Neural cell (in vitro differentiated cells): ENCODE measurements around the gene LMO2. TPM values are rescaled to one million over a fixed set of nuclear protein-coding genes. Genes with fewer than 3 reads are reported as not detected.

ENCODE experiments used
- H2AFZ ChIP-seq: fragments of 200-600, 300-800 bp; sonication (generic), shearing (Covaris generic); 2 replicates; pipeline ENCODE4 v1.6.0; 2014; ENCODE audit warnings: low read depth, mild to moderate bottlenecking, antibody characterized with exemption, low read length, moderate library complexity
- H3F3A ChIP-seq: fragments of 200-600 bp; shearing (Covaris generic); 2 replicates; pipeline ENCODE4 v1.6.1; 2016; ENCODE audit warnings: mild to moderate bottlenecking, moderate library complexity, mixed read lengths, antibody characterized with exemption, low read length; ENCODE audit not compliant: insufficient read depth, poor library complexity, severe bottlenecking
- H3K27ac ChIP-seq: fragments of 200-600, 300-800 bp; sonication (generic), shearing (Covaris generic); 2 replicates; pipeline ENCODE4 v1.5.1; 2014; ENCODE audit warnings: mild to moderate bottlenecking, low read length, moderate library complexity
- H3K27me3 ChIP-seq: fragments of 300-800, 200-600 bp; sonication (generic), shearing (Covaris generic); 2 replicates; pipeline ENCODE4 v1.6.0; 2014; ENCODE audit warnings: mild to moderate bottlenecking, low read depth, low read length, moderate library complexity; ENCODE audit not compliant: insufficient read depth
- H3K36me3 ChIP-seq: fragments of 300-800, 200-600 bp; sonication (generic), shearing (Covaris generic); 2 replicates; pipeline ENCODE4 v1.5.1; 2014; ENCODE audit warnings: mild to moderate bottlenecking, antibody characterized with exemption, low read length, moderate library complexity; ENCODE audit not compliant: insufficient read depth
- H3K4me2 ChIP-seq: fragments of 300-800, 200-600 bp; sonication (generic), shearing (Covaris generic); 2 replicates; pipeline ENCODE4 v1.6.0; 2014; ENCODE audit warnings: mild to moderate bottlenecking, low read length
- H3K4me3 ChIP-seq: fragments of 300-800, 200-600 bp; sonication (generic), shearing (Covaris generic); 2 replicates; pipeline ENCODE4 v1.5.1; 2014; ENCODE audit warnings: mild to moderate bottlenecking, low read length, moderate library complexity
- H3K79me2 ChIP-seq: fragments of 200-600 bp; shearing (Covaris generic); replicated peaks from 2 replicates; pipeline ENCODE4 v1.6.0; 2014; ENCODE audit warnings: mild to moderate bottlenecking, low read length, moderate library complexity; ENCODE audit not compliant: insufficient read depth
- H3K9ac ChIP-seq: fragments of 300-800, 200-600 bp; sonication (generic), shearing (Covaris generic); 2 replicates; pipeline ENCODE4 v1.6.1; 2016; ENCODE audit warnings: mild to moderate bottlenecking, low read length, mixed read lengths
- H3K9me2 ChIP-seq: fragments of 200-600 bp; shearing (Covaris generic); 2 replicates; pipeline ENCODE4 v1.6.1; 2016; ENCODE audit warnings: mild to moderate bottlenecking, low read length, mixed read lengths; ENCODE audit not compliant: insufficient read depth
- H3K9me3 ChIP-seq: fragments of 200-600, 300-800 bp; sonication (generic), shearing (Covaris generic); 2 replicates; pipeline ENCODE4 v1.6.1; 2016; ENCODE audit warnings: mild to moderate bottlenecking, mixed run types, low read length, moderate library complexity, mixed read lengths
- H4K20me1 ChIP-seq: fragments of 200-600 bp; shearing (Covaris generic); 2 replicates; pipeline ENCODE4 v1.6.1; 2016; ENCODE audit warnings: mild to moderate bottlenecking, mixed run types; ENCODE audit not compliant: insufficient read depth
- EP300 ChIP-seq: fragments of 450-650 bp; conservative IDR thresholded peaks from 2 replicates; pipeline ENCODE4 v1.6.1; 2014; ENCODE audit warnings: antibody characterized with exemption, mild to moderate bottlenecking, moderate library complexity; ENCODE audit not compliant: poor library complexity, severe bottlenecking
- MXI1 ChIP-seq: fragments of 450-650 bp; conservative IDR thresholded peaks from 2 replicates; pipeline ENCODE4 v1.6.1; 2014; ENCODE audit warnings: antibody characterized with exemption, mild to moderate bottlenecking; ENCODE audit not compliant: poor library complexity, severe bottlenecking
- POLR2AphosphoS5 ChIP-seq: IDR thresholded peaks from 2 replicates; pipeline ENCODE4 v1.6.1; 2012
- RAD21 ChIP-seq: fragments of 450-650 bp; conservative IDR thresholded peaks from 2 replicates; pipeline ENCODE4 v1.6.1; 2014; ENCODE audit warnings: antibody characterized with exemption, mild to moderate bottlenecking, moderate library complexity
- SMC3 ChIP-seq: fragments of 450-650 bp; conservative IDR thresholded peaks from 2 replicates; pipeline ENCODE4 v1.6.1; 2014; ENCODE audit warnings: antibody characterized with exemption, mild to moderate bottlenecking, moderate library complexity; ENCODE audit not compliant: poor library complexity
- polyA plus RNA-seq: library from polyadenylated mRNA; depleted of rRNA; stranded (reverse); fragments of >200 nt; gene quantifications from 2 replicates; pipeline ENCODE4 v1.2.3, GENCODE V29; 2014
- TF ChIP-seq, protein P1 (sequence below): fragments of 450-650 bp; IDR thresholded peaks from 2 replicates; pipeline ENCODE4 v1.5.1; 2014; ENCODE audit warnings: antibody characterized with exemption, mild to moderate bottlenecking, moderate library complexity; ENCODE audit not compliant: poor library complexity, severe bottlenecking
- TF ChIP-seq, protein P2 (sequence below): IDR thresholded peaks from 2 replicates; pipeline ENCODE4 v1.6.1; 2012; ENCODE audit warnings: borderline replicate concordance

LMO2 gene
- polyA plus RNA-seq, 1 donor from 2014 or later, result 33.2 TPM

DNA sequence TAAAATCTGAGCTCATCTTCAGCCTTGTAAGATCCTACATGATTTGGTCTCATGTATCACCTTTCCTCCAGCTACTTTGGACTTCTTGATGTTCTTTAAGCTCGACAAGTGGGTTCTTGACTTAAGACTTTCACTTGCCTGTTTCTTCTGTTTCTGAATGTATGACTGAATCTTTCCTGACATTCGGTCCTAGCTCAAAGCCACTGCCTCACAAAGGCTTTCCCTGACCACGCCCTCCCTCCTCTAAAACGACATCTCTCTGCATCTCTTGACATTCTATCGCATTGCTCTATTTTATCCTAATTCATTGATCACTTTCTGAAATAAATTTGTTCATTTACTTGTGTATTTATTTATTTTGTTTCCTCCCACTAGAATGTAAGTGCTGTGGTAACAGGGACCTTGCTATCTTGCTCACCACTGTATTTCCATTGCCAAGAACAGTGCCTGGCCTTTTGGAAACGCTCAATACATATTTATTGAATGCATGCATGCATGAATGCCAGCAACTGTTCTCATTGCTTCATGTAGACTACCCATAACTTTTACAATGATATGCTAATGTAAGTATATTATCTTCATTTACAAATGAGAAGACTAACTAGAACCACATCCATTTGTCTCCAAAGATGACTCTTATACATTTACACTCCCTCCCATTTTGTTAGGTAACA lies 43.0 kb downstream of the LMO2 start:
- Histone ChIP-seq H3K36me3 (no peaks in the 10 kb centered on the region), H3F3A (no peaks in the 10 kb centered on the region), H3K4me2 (no peak overlapping the region), H4K20me1 (no peaks in the 10 kb centered on the region), H3K79me2 (no peaks in the 10 kb centered on the region), H3K9me3 (no peaks in the 10 kb centered on the region), H2AFZ (no peak overlapping the region), H3K9me2 (no peaks in the 10 kb centered on the region), H3K9ac (no peak overlapping the region), H3K27ac (no peak overlapping the region), H3K27me3 (no peaks in the 10 kb centered on the region), H3K4me3 (no peak overlapping the region)
- TF ChIP-seq MXI1 (no peak), SMC3 (no peak)
- TF ChIP-seq, protein P1, sequence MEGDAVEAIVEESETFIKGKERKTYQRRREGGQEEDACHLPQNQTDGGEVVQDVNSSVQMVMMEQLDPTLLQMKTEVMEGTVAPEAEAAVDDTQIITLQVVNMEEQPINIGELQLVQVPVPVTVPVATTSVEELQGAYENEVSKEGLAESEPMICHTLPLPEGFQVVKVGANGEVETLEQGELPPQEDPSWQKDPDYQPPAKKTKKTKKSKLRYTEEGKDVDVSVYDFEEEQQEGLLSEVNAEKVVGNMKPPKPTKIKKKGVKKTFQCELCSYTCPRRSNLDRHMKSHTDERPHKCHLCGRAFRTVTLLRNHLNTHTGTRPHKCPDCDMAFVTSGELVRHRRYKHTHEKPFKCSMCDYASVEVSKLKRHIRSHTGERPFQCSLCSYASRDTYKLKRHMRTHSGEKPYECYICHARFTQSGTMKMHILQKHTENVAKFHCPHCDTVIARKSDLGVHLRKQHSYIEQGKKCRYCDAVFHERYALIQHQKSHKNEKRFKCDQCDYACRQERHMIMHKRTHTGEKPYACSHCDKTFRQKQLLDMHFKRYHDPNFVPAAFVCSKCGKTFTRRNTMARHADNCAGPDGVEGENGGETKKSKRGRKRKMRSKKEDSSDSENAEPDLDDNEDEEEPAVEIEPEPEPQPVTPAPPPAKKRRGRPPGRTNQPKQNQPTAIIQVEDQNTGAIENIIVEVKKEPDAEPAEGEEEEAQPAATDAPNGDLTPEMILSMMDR, result no peak

- Histone ChIP-seq H4K20me1 (no peaks in the 10 kb centered on the region), H3K9me3 (no peaks in the 10 kb centered on the region)
- TF ChIP-seq POLR2AphosphoS5 (no peak), RAD21 (no peak), EP300 (no peak), SMC3 (no peak)
- TF ChIP-seq, protein P1, result no peak
- TF ChIP-seq, protein P2, sequence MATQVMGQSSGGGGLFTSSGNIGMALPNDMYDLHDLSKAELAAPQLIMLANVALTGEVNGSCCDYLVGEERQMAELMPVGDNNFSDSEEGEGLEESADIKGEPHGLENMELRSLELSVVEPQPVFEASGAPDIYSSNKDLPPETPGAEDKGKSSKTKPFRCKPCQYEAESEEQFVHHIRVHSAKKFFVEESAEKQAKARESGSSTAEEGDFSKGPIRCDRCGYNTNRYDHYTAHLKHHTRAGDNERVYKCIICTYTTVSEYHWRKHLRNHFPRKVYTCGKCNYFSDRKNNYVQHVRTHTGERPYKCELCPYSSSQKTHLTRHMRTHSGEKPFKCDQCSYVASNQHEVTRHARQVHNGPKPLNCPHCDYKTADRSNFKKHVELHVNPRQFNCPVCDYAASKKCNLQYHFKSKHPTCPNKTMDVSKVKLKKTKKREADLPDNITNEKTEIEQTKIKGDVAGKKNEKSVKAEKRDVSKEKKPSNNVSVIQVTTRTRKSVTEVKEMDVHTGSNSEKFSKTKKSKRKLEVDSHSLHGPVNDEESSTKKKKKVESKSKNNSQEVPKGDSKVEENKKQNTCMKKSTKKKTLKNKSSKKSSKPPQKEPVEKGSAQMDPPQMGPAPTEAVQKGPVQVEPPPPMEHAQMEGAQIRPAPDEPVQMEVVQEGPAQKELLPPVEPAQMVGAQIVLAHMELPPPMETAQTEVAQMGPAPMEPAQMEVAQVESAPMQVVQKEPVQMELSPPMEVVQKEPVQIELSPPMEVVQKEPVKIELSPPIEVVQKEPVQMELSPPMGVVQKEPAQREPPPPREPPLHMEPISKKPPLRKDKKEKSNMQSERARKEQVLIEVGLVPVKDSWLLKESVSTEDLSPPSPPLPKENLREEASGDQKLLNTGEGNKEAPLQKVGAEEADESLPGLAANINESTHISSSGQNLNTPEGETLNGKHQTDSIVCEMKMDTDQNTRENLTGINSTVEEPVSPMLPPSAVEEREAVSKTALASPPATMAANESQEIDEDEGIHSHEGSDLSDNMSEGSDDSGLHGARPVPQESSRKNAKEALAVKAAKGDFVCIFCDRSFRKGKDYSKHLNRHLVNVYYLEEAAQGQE, result no peak
These were observed 44.6 kb downstream of the LMO2 start for GRCh38 chr11:33847251-33847650.

More at GRCh38 chr11:33847251-33847650, 44.6 kb downstream of the LMO2 start:
- Histone ChIP-seq H2AFZ (no peak overlapping the region), H3F3A (no peaks in the 10 kb centered on the region), H3K27me3 (no peaks in the 10 kb centered on the region), H3K9ac (no peak overlapping the region), H3K27ac (no peak overlapping the region), H3K79me2 (no peaks in the 10 kb centered on the region), H3K4me3 (no peak overlapping the region), H3K36me3 (no peaks in the 10 kb centered on the region), H3K9me2 (no peaks in the 10 kb centered on the region), H3K4me2 (no peak overlapping the region)
